K562 (cell line): Measurements from ENCODE around the gene CBLC.

Experiments
- E2F5 ChIP-seq: sonication (generic); formaldehyde crosslinking; IDR thresholded peaks from 2 replicates; pipeline ENCODE4 v1.8.0; 2022; ENCODE audit warnings: mild to moderate bottlenecking, missing genetic modification reagents
- IRF1 ChIP-seq: sonication (generic); formaldehyde crosslinking; IDR thresholded peaks from 2 replicates; pipeline ENCODE4 v1.8.0; 2022; ENCODE audit warnings: missing genetic modification reagents, mild to moderate bottlenecking, borderline replicate concordance
- TCF7L2 ChIP-seq: fragments of 150-350 bp; IDR thresholded peaks from 2 replicates; pipeline ENCODE4 v1.6.1; 2016; ENCODE audit warnings: low read depth, mild to moderate bottlenecking, low read length, moderate library complexity
- ZFP30 ChIP-seq: fragments of 250-450 bp; sonication (Bioruptor Pico); IDR thresholded peaks from 2 replicates; pipeline ENCODE4 v1.8.0; 2022; ENCODE audit warnings: moderate library complexity, mild to moderate bottlenecking, inconsistent platforms, borderline replicate concordance
- TF ChIP-seq, protein P1 (sequence below): sonication (generic); formaldehyde crosslinking; IDR thresholded peaks from 2 replicates; pipeline ENCODE4 v1.9.0; 2022; ENCODE audit warnings: mild to moderate bottlenecking, missing genetic modification reagents

DNA sequence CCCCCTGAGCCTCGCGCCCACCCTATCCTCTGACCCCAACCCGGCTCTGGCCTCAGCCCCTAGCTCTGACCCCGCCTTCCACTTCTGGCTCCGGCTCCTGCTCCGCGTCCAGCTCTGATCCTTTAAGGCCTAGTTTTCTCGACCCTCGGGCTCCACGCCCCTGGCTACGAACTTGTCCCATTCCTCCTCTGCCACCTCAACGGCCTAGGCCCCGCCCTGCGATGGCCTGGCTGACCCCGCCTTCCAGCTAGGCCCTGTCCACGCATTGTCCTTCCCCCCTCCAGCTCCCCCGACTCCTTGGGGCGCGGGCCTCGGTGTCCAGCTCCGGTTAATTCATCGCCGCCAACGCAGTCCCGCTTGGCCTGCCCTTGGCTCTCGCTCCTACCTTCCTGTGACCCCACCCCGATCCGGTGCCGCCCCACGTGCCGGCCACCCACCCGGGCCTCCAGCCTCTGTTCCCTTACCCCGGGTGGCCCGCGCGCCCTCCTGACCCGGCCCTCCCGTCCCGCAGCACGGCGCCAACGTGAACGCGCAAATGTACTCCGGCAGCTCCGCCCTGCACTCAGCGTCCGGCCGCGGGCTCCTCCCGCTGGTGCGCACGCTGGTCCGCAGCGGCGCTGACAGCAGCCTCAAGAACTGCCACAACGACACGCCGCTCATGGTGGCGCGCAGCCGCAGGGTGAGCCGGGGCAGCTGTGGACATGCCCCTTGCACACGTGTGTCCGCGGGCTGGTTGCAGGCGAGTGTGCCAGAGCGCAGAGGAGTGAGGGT lies 19.8 kb upstream of the CBLC start:
- TF ChIP-seq, protein P1, sequence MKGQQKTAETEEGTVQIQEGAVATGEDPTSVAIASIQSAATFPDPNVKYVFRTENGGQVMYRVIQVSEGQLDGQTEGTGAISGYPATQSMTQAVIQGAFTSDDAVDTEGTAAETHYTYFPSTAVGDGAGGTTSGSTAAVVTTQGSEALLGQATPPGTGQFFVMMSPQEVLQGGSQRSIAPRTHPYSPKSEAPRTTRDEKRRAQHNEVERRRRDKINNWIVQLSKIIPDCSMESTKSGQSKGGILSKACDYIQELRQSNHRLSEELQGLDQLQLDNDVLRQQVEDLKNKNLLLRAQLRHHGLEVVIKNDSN (CRISPR knock-in tag): no peak
- TF ChIP-seq E2F5 (CRISPR knock-in tag): no peak
- TF ChIP-seq TCF7L2: no peak
- no peak for TF ChIP-seq ZFP30 (CRISPR knock-in tag)
- TF ChIP-seq IRF1 (CRISPR knock-in tag): no peak
